Thyroid gland (tissue), 4 donors: Measurements from ENCODE around the gene DEFB123. TPM values are rescaled to one million over a fixed set of nuclear protein-coding genes. Genes with fewer than 3 reads are reported as not detected.

ENCODE experiments used
- DNase-seq, 2 donors: peaks; one replicate each; pipeline ENCODE4 v3.0.0-alpha.2; 2019
- H3K27ac ChIP-seq, 3 donors: fragments of 200-600 bp; sonication (generic); 1 replicate in 2 of 3; 2 replicates in 1 of 3; pipeline ENCODE4 v1.5.1; 2016 to 2019; ENCODE audit warnings: mild to moderate bottlenecking in 1 of 3, moderate library complexity in 1 of 3
- H3K27me3 ChIP-seq: fragments of 200-600 bp; sonication (generic); one replicate; pipeline ENCODE4 v1.5.1; 2019
- H3K36me3 ChIP-seq, 2 donors: fragments of 200-600 bp; sonication (generic); one replicate each; pipeline ENCODE4 v1.5.1; 2016 to 2019
- H3K4me1 ChIP-seq, 2 donors: fragments of 200-600 bp; sonication (generic); one replicate each; pipeline ENCODE4 v1.5.1; 2017 to 2019
- H3K4me3 ChIP-seq, 3 donors: fragments of 200-600 bp; sonication (generic); replicated peaks in 1 of 3; 1 replicate in 2 of 3; 2 replicates in 1 of 3; pipeline ENCODE4 v1.5.1; 2016; ENCODE audit warnings: mild to moderate bottlenecking in 1 of 3
- H3K9me3 ChIP-seq: fragments of 200-600 bp; sonication (generic); one replicate; pipeline ENCODE4 v1.5.1; 2017
- POLR2A ChIP-seq, 2 donors: fragments of 450-650 bp; IDR thresholded peaks; one replicate each; pipeline ENCODE4 v1.6.1; 2017; ENCODE audit warnings: antibody characterized with exemption in 2 of 2, mild to moderate bottlenecking in 2 of 2, moderate library complexity in 1 of 2
- WGBS, 2 donors: methylation state at CpG; one replicate each; pipeline ENCODE4 v1.1.5; 2017; 5-methylcytosine and 5-hydroxymethylcytosine counted together
- intact Hi-C: fragments of 100-400 bp; cut with DNase I; formaldehyde crosslinking; loops from one replicate; pipeline ENCODE4 v1.15.1; 2023
- total RNA-seq, 4 donors: library from RNA; depleted of rRNA; stranded (reverse); fragments of >200 nt; gene quantifications; one replicate each; pipeline ENCODE4 v1.2.3, GENCODE V29; 2016
- TF ChIP-seq, protein P1 (sequence below), 6 experiments: fragments of 200-600 bp in 3 of 6; fragments of 450-650 bp in 3 of 6; sonication (generic) in 3 of 6; IDR thresholded peaks; one replicate each; pipeline ENCODE4 v1.5.1; 2016 to 2019; ENCODE audit warnings: antibody characterized with exemption in 6 of 6, mild to moderate bottlenecking in 2 of 6, inconsistent platforms in 1 of 6, moderate library complexity in 1 of 6

DEFB123 gene
- total RNA-seq, 4 donors from 2014 or later: 6.9 TPM; not detected in 3

- intact Hi-C loops: no loop called here
- H3K27ac ChIP-seq: peak overlapping the region; percentile 57 to 69 (median 68)
- 5 to 17% methylated on average over 12 to 31 of the region's 31 CpGs for WGBS, 2 donors
- H3K4me1 ChIP-seq: peaks cover 0 to 11% of the 10 kb centered on the region in 2 donors
- peak in 1 of 2 donors; percentile 25 for DNase-seq
- no peaks in the 10 kb centered on the region for H3K27me3 ChIP-seq
- H3K9me3 ChIP-seq: no peaks in the 10 kb centered on the region
- H3K36me3 ChIP-seq: no peaks in the 10 kb centered on the region
- no peak overlapping the region for H3K4me3 ChIP-seq
- TF ChIP-seq POLR2A (IDR thresholded peaks at IDR 0.05): no peak
- TF ChIP-seq, protein P1, sequence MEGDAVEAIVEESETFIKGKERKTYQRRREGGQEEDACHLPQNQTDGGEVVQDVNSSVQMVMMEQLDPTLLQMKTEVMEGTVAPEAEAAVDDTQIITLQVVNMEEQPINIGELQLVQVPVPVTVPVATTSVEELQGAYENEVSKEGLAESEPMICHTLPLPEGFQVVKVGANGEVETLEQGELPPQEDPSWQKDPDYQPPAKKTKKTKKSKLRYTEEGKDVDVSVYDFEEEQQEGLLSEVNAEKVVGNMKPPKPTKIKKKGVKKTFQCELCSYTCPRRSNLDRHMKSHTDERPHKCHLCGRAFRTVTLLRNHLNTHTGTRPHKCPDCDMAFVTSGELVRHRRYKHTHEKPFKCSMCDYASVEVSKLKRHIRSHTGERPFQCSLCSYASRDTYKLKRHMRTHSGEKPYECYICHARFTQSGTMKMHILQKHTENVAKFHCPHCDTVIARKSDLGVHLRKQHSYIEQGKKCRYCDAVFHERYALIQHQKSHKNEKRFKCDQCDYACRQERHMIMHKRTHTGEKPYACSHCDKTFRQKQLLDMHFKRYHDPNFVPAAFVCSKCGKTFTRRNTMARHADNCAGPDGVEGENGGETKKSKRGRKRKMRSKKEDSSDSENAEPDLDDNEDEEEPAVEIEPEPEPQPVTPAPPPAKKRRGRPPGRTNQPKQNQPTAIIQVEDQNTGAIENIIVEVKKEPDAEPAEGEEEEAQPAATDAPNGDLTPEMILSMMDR (IDR thresholded peaks at IDR 0.05): no peak
Measured at GRCh38 chr20:31485450-31486339, 45.3 kb downstream of the DEFB123 start.

DNA sequence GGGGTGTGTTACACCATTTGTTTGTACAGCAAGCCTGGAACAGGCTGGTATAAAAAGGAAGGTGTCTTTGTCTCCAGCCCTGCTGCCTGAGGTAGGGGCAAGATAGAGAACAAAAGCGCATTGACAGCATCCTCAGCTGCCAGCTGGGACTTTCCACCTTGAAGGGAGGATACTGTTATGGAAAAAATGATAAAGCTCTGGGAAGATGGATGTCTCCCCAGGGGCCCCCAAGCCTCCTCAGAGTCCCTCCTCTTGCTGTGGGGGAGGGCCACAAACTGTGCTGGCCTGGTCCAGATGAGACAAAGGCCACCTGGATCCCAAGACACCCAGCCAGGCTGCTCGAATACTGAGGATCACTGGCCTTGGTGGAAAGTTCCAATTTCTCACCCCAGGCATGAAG is 47.7 kb downstream of the DEFB123 start:
- no peaks in the 10 kb centered on the region for H3K27me3 ChIP-seq
- no peak overlapping the region for H3K4me3 ChIP-seq
- no peak for DNase-seq
- peaks cover 0 to 11% of the 10 kb centered on the region in 2 donors for H3K4me1 ChIP-seq
- H3K36me3 ChIP-seq: no peaks in the 10 kb centered on the region
- H3K27ac ChIP-seq: no peak overlapping the region
- WGBS, 2 donors: 63% methylated on average over 2 of the region's 2 CpGs
- no peak for TF ChIP-seq POLR2A (IDR thresholded peaks at IDR 0.05)
- TF ChIP-seq, protein P1 (IDR thresholded peaks at IDR 0.05): no peak
- no peaks in the 10 kb centered on the region for H3K9me3 ChIP-seq
- intact Hi-C loops: no loop called here

- intact Hi-C loops: no loop called here
- no peak for DNase-seq
- Histone ChIP-seq H3K4me3 (no peak overlapping the region), H3K9me3 (no peaks in the 10 kb centered on the region), H3K27ac (no peak overlapping the region), H3K36me3 (no peaks in the 10 kb centered on the region), H3K4me1 (peaks cover 0 to 11% of the 10 kb centered on the region in 2 donors), H3K27me3 (no peaks in the 10 kb centered on the region)
- no peak for TF ChIP-seq POLR2A (IDR thresholded peaks at IDR 0.05)
- TF ChIP-seq, protein P1 (IDR thresholded peaks at IDR 0.05): no peak
- 74 to 78% methylated on average over 3 of the region's 3 CpGs for WGBS, 2 donors
Measured at GRCh38 chr20:31489152-31489551, 48.7 kb downstream of the DEFB123 start.

GRCh38 chr20:31490752-31491151 is 50.3 kb downstream of the DEFB123 start:
- TF ChIP-seq POLR2A (IDR thresholded peaks at IDR 0.05): no peak
- TF ChIP-seq, protein P1 (IDR thresholded peaks at IDR 0.05): no peak
- WGBS, 2 donors: 80 to 85% methylated on average over 3 of the region's 3 CpGs
- intact Hi-C loops: no loop called here
- H3K36me3 ChIP-seq: no peaks in the 10 kb centered on the region
- no peak overlapping the region for H3K27ac ChIP-seq
- no peak overlapping the region for H3K4me3 ChIP-seq
- H3K9me3 ChIP-seq: no peaks in the 10 kb centered on the region
- no peak for DNase-seq
- H3K4me1 ChIP-seq: peaks cover 0 to 5% of the 10 kb centered on the region in 2 donors
- no peaks in the 10 kb centered on the region for H3K27me3 ChIP-seq

- H3K4me3 ChIP-seq: no peak overlapping the region
- TF ChIP-seq, protein P1 (IDR thresholded peaks at IDR 0.05): no peak
- TF ChIP-seq POLR2A (IDR thresholded peaks at IDR 0.05): no peak
- H3K27ac ChIP-seq: no peak overlapping the region
- H3K27me3 ChIP-seq: no peaks in the 10 kb centered on the region
- H3K36me3 ChIP-seq: no peaks in the 10 kb centered on the region
- no peaks in the 10 kb centered on the region for H3K9me3 ChIP-seq
- 55 to 58% methylated on average over 2 of the region's 2 CpGs for WGBS, 2 donors
- intact Hi-C loops: no loop called here
- H3K4me1 ChIP-seq: peaks cover 0 to 15% of the 10 kb centered on the region in 2 donors
- DNase-seq: no peak
Measured at GRCh38 chr20:31494131-31494530, 53.7 kb downstream of the DEFB123 start.
